Measurements from ENCODE around the gene ERN2. TPM values are rescaled to one million over a fixed set of nuclear protein-coding genes. Genes with fewer than 3 reads are reported as not detected.
A peak's percentile ranks its signal among the peaks of the same experiment; 100 is the strongest.

Gene ERN2
- polyA plus RNA-seq, 1 donor, result not detected

DNA sequence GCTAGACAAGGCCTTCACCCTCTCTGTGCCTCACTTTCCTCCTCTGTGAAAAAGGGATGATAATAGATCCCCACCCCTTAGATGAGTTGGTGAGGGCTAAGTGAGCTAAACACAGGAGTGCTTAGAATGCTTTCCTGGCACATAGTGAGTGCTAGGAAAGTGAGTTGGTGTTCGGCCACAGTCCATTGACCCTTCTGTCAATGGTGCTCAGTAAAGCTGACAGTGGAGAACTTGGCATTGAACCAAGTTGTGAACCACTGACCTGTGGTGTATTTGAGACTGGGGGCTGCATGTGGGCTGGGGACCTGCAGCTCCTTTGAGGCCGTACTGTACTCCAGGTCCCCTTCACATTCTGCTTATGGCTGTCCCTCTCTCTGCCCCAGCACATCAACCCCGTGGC, 29.5 kb downstream of the ERN2 start:
- DNase-seq, result no peak

DNA sequence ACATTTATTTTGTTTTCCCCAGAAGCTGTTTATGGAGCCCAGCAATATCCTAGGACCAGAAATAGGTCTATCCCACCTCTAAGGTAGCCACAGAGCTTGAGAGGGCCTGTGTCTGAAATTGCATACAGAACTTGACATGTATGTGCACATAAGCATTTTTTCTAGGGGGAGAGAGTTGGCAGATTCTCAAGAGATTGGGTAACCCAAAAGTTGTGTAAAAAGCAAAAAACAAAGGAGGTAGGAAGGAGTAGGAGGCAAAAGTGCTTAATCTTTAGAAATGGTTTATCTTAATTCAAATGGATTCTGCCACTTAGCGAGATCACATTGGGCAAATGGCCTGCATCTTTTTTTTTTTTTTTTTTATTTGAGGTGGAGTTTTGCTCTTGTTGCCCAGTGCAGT, 30.8 kb downstream of the ERN2 start:
- no peak for DNase-seq

DNA sequence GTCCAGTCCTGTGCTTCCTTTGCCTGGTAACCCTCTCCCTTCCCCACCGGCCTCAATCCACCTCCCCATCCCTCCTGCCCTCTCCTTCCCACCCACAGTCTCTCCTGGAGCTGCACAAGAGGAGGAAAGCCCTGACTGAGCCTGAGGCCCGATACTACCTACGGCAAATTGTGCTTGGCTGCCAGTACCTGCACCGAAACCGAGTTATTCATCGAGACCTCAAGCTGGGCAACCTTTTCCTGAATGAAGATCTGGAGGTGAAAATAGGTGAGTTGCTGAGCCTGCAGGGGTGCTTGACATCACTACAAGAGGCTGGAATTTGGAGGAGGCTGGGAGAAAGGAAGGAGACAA, 33.1 kb downstream of the ERN2 start:
- DNase-seq, result no peak

DNA sequence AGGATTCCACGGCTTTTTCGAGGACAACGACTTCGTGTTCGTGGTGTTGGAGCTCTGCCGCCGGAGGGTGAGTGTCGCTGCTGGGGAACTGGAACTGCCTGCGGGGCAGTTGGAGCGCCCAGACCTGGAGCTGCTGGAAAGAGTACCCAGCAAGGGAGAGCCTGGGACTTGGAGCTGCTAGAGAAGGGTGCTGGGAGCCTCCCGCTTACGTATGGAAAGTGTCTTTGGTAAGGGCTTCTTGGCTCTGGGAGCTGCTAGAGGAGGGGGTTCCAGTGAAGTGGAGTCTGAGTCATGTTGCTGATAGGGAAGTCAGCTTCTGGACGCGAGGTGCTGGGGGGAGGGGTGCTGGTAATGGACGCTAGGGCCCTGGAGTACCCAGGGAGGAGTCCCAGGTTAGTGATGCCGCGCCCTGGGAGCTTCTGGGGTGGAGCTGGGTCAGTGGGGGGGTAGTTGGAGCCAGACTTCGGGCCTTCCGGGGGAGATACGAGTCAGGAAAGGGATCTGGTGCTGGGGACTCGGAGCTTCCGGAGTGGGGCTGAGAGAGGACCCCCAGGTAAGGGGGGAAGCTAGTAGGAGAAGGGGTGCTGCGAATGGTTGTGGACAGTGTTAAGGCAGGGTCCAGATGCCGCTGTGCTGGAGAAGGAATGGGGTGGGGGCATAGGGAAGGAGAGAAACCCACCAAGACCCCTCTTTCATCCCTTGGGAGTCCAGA, 33.6 kb downstream of the ERN2 start:
- DNase-seq, result peak; percentile 13

DNA sequence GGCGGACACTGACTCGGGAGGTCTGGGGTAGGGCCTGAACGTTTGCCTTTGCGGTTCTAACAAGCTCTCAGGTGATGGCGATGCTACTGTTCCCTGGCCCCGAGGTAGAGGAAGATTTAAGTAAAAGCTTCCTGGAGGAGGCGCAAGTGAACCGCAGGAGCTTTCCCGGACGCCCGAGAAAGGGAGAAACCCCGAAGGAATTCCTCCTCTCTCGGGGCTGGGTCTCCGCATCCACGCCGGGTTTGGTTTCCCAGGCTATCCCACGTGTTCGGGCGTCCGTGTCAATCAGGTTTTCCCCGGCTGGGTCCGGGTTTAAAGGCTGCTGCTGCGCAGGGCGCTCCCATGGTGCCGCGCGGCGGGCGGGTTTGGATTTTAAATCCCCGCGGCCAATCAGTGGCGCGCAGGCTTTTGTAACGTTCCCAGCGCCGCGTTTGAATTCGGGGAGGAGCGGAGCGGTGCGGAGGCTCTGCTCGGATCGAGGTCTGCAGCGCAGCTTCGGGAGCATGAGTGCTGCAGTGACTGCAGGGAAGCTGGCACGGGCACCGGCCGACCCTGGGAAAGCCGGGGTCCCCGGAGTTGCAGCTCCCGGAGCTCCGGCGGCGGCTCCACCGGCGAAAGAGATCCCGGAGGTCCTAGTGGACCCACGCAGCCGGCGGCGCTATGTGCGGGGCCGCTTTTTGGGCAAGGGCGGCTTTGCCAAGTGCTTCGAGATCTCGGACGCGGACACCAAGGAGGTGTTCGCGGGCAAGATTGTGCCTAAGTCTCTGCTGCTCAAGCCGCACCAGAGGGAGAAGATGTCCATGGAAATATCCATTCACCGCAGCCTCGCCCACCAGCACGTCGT, 34.4 kb downstream of the ERN2 start, which contains the start of gene PLK1:
Gene PLK1, plus strand, starts transcription at position 460 of the 844 bp plus-strand sequence. Its CDS starts 44 bp downstream, at position 504.
- peak; percentile 82 for DNase-seq

DNA sequence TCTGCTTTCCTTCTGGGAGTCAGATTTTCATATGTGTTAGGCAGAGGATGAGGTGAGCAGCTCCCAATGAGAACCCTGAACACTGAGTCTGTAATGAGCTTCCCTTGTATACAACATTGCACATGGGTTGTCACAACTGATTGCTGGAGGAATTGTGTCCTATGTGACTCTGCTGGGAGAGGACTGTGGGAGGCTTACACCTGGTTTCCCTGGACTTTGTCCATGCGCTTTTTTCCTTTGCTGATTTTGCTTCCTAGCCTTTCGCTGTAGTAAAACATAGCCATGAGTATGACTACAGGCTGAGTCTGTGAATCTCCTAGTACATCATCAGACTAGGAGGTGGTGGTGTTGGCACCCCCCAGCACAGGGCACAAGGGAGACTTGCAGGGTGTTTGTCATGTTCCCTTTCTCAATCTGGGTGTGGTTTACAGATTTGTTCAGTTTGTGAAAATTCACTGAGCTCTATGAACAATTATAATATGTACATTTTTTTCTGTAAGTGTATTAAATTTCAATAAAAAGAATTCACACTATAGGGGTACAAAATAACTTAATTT, 36.0 kb downstream of the ERN2 start:
- no peak for DNase-seq

DNA sequence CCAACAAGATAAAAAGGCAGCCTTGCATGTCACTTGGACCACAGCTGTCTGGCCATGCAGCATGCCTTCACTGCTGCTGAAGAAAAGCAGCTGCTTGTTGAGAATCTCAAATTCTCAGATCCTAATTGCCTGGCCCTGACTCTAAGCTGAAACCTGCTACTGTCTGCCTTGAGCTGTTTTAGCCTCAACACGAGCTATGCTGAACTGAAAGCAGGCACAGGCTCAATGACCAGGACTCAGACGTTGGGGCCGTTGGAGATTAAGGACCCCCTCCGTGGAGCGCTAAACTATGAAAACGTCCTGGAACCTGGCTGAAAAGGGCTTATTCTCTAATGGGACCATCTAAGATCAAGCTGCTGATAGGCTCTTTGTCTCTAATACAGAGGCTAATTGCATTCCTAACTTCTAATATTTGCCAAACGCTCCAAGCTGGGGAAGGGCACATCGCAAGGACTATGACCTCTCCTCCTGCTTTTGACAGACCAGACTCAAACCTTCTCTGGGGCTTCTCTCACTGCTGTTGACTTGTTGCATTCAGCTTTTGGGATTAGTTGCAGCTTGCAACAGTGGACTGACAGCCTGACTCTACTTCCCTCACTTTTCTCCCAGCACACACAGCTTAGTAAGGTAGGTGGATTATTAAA, 38.9 kb downstream of the ERN2 start:
- no peak for DNase-seq

DNA sequence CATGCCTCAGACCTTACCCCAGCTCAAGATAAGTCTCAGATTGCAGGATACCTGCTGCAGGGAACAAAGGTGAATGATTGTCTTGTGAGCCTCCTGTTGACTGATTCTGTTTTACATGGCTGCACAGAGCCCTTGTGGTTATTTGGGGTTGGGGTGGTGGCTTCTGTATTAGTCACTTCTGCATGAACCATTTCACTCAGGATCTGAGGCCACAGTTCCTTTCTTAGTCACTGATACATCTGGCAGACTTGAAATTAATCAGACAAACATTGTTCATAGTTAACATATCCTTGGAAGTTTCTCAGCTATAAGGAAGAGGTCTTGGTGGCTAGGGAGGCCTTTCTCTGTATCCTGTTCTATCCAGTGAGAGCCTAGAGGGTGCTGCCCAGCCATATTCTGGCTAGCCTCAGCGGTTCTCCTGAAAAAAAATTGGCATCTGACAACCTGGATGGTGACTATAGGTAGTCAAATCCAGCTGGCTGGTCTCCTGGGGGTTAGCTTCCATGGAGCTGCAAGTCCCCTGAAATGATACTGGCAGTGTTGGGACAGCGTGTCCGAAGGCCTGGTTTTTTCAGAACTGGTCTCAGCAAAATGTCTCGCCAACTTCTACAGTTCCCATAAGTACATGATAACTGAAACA, 42.8 kb downstream of the ERN2 start:
- no peak for DNase-seq

DNA sequence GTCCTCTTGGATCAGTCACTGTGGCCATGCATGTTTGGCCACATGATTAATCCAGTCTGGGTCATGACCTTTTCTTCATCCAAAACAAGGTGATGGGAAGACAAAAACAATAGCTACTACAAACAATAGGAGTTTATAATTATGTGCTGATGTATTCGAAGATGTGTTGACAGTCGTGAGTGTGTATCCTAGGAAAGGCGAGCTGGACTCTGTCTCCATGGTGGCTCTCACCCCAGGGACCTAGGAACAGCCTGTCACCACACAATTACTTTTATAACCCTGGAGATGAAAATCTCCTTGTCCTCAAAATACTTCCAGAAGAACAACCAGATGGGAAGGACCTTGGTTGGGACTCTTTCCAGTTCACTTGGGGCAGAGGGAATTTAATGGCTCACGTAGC, 44.1 kb downstream of the ERN2 start:
- no peak for DNase-seq

DNA sequence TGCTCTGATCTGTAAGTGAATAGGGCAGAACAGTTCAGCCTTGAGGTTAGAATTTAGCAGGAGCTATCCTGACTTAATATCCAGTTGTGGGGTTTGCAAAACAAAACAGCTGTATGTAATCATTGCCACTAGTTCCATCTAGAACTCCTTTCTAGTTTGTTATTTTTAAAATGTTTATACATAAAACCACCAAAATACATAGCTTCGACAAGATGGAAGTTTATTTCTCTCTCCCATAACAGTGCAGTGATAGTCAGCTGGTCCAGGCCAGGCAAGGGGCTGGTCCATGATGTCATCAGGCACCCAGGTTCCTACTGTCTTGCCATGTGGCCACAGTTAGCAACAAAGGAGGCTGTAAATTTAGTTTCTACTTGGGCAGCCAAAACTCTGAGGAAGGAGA, 44.8 kb downstream of the ERN2 start:
- no peak for DNase-seq

DNA sequence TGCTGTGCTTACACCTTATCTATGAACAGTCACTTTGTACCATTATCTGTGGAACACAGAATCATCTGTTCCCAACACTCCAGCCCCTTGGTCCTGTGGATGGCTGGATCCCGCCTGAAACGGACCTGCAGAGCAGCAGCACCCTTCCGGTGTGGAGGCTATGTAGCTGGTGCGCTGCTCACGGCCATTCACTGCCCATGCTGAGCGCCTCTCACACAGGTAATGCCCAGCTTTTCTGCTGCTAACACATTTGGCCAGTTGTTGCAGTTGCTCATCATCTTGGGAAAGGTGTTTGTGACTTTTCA, 45.7 kb downstream of the ERN2 start:
- DNase-seq, result no peak

DNA sequence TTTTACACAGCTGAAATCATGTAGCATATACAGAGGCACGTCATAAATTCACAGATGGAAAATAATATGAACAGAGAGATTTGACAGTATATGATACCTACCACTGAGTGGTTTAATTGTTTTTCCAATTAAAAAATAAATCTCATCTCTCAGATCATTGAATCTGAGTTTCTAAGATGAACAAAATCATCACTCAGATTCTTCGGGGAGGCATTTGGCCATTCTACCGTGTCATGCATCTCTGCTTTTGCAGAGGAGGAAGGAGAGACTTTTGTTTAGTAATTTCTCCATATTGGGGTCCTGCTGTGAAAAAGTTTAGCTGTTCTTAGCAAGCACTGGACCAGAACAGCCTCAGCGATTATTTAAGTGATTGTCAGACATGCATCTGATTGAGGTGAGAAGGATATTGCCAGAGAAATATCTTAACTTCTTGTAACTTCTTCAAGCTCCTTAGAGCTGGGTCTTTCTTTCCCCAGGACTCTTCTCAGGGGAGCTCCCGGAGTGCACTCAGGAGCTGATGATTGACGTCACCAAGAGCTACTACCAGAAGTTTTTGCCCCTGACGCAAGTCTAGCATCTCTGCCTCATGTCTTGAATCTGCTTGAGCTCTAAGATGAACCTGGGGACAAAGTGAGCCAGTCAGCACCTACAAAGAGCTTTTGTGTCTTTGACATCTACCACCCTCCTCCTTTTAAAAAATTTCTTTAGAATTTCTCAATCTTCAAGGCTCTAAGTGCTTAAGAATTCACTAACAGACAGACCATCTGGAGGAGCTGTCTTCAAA, 46.3 kb downstream of the ERN2 start:
- no peak for DNase-seq

DNA sequence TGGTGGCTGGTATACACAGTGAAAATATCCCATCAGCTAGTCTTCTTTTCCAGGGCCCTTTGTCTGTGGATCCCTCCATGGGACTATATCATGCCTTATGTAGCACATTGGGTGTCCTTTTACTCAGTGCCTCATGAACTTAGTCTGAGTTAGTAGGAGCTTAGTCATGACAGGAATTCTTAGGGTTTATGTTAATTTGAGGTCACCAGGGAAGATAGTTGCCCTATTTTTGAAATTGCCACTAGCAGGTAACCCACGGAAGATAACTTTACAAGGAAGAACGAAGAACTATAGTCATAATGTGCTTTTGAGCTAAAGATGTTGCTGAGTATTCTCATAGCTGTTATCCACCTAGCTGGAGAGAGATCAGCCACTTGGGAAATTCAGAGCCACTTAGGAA, 49.1 kb downstream of the ERN2 start:
- no peak for DNase-seq

DNA sequence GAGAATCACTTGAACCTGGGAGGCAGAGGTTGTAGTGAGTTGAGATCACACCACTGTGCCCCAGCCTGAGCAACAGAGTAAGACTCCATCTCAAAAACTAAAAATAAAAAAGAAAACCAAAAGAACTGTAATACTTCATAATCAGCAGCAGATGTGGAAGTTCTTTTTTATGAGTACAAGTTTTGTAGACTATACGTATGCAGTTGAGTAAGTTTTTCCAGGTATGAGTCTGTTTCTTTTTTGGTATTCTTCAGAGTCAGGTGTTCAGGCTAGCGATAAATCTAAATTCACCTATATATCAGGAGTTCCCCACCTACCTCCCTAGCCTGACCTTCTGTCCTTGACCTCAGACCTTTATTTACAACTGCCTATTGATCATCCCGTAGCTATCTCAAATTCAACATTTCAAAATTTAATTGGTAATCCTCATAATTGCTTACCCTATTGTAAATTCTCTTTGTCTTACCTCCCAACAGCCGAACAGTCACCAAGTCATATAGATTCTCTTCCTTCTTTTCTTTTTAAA, 61.0 kb downstream of the ERN2 start:
- no peak for DNase-seq

DNA sequence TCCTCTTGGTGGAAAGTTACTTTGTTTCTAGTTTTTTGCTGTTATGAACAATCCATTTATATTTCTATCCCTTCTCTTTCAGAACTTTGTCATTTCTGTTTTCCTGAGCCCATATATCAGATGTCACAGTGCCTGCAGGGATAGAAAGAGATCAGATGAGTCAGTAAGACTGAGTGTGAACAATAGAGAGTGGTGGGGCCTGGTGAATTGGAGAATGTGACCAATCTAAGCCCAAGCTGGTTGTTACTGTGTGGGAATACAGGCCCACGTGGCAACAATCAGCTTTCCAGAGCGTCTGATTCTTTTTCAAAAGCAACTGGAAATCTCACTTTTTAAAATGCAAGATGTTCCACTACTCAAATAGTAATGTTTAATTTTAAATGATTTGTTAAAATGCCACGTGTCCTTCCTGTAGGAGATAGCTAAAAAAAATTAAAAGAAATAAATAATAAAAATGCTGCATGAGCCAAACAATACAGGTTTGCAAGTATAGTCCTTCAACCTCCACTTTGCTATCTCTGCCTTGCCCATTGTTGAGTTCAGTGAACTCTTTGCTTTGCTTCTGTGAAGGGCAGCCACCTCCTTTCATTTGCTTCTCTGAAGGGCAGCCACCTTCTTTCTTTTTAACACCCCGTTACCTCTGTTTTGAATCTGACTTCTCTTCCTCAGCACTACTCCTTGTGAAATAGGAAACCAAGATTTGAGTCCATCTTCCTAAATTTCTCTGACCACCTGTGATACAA, 62.2 kb downstream of the ERN2 start:
- no peak for DNase-seq

DNA sequence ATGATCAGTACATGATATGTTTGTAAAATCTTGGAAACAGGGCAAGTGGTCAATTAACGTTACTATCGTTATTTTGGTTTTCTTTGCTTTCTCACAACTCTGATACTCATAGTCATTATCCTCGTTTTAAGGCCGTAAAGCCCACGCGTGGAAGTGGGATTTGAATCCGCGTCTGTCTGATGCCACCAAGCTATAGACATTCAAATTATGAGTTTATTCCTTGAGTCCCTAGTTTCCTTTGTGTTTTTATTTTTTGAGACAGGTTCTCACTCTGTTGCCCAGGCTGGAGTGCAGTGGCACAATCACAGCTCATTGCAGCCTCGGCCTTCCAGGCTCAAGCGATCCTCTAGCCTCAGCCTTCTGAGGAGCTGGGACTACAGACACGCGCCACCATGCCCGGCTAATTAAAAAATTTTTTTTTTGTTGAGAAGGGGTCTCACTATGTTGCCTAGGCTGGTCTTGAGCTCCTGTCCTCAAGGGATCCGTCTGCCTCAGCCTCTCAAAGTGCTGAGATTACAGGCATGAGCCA, 70.7 kb downstream of the ERN2 start:
- DNase-seq, result no peak

DNA sequence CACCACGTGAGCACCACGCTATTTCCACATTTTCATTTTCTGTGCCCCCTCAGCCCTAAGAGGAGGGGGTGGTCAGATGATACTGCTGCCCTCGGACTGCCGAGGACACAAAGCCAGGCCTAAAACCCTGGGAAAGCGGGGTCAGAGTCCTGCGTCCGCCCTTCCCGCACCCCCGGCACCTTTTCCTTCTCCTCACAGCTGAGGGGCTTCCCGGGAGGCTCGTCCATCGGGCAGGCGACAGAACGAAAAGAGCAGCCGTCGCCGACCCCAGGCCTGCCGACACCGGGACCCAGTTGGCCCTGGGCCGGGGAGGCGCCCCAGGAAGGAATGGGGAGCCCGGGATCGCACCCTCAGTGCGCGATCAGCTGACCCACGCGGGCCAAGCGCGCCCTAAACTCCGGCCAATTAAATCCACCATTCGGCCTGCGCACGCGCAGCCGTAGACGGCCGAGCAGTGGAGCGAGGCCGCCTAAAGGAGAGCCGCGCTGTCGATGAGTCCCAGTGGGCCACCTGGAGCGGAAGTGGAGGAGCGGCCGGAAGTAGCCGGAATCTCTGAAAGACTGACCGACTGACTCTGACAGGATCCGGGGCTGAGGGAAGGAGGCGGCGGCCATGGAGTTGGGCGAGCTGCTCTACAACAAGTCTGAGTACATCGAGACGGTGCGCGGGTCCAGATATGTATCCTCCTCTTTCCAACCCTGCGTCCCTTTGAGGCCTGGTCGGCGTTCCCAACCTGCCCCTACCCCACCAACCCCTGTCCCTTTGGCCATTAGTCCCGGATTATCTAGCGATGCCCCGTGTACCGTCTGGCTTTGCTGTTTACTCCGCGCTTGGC, 71.9 kb downstream of the ERN2 start, which contains the start of the genes DCTN5 and PALB2:
Gene DCTN5, plus strand, starts transcription at position 536 of the 835 bp plus-strand sequence. Its CDS starts 77 bp downstream, at position 613.
Gene PALB2, minus strand, starts transcription at position 380 of the 835 bp plus-strand sequence. Its CDS starts 153 bp downstream, at position 227.
- DNase-seq, result peak; percentile 95

DNA sequence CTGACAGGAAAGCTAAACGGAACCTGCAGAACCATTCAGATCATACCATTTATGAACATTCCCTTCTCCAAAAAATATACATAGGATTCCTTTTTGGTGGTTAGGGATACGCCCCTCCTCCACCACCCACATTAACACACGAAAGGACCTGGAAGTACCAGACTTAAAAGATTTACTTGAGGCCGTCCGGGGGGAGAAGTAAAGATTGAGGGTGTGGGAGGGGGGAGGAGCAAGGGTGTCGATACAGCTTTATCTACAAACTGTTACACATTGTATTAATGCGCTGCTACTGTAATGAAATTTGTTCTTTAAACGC, 72.4 kb downstream of the ERN2 start:
- DNase-seq, result no peak

Data from hindlimb muscle (tissue), 1 donor.